GM23338 (cell line): ENCODE measurements around the gene DAGLA. TPM values are rescaled to one million over a fixed set of nuclear protein-coding genes. Genes with fewer than 3 reads are reported as not detected.

Experiments
- ATAC-seq: fragments of 200-7000 bp; cut with Tn5 transposase; 3 replicates; pipeline ENCODE4 v1.9.1; 2020
- DNase-seq: peaks from one replicate; pipeline ENCODE4 v3.0.0-alpha.2; 2015; ENCODE audit warnings: low spot score
- H2AFZ ChIP-seq: fragments of 200-600 bp; sonication (generic); 2 replicates; pipeline ENCODE4 v1.8.0; 2016; ENCODE audit warnings: antibody characterized with exemption, mild to moderate bottlenecking, moderate library complexity
- H3F3A ChIP-seq: fragments of 200-600 bp; sonication (generic); replicated peaks from 2 replicates; pipeline ENCODE4 v1.8.0; 2017; ENCODE audit warnings: antibody characterized with exemption, mixed run types, low read depth
- H3K27ac ChIP-seq: fragments of 200-600 bp; sonication (generic); 2 replicates; pipeline ENCODE4 v1.6.1; 2016; ENCODE audit warnings: low read depth
- H3K27me3 ChIP-seq: fragments of 200-600 bp; sonication (generic); 2 replicates; pipeline ENCODE4 v1.8.0; 2016; ENCODE audit warnings: mild to moderate bottlenecking, mixed run types, moderate library complexity; ENCODE audit not compliant: insufficient read depth
- H3K36me3 ChIP-seq: fragments of 200-600 bp; sonication (generic); 2 replicates; pipeline ENCODE4 v1.8.0; 2016; ENCODE audit warnings: mild to moderate bottlenecking; ENCODE audit not compliant: insufficient read depth
- H3K4me1 ChIP-seq: fragments of 200-600 bp; sonication (generic); 2 replicates; pipeline ENCODE4 v1.8.0; 2016; ENCODE audit warnings: mild to moderate bottlenecking, moderate library complexity; ENCODE audit not compliant: insufficient read depth
- H3K4me2 ChIP-seq: fragments of 200-600 bp; sonication (generic); 2 replicates; pipeline ENCODE4 v1.7.1; 2017; ENCODE audit warnings: mixed run types
- H3K4me3 ChIP-seq: fragments of 200-600 bp; sonication (generic); 2 replicates; pipeline ENCODE4 v1.6.1; 2016; ENCODE audit warnings: mixed run types
- H3K79me2 ChIP-seq: fragments of 200-600 bp; sonication (generic); replicated peaks from 2 replicates; pipeline ENCODE4 v1.8.0; 2017; ENCODE audit warnings: mild to moderate bottlenecking; ENCODE audit not compliant: insufficient read depth
- H3K9me2 ChIP-seq: fragments of 200-600 bp; sonication (generic); 2 replicates; pipeline ENCODE4 v1.8.0; 2017; ENCODE audit not compliant: insufficient read depth
- H4K20me1 ChIP-seq: fragments of 200-600 bp; sonication (generic); replicated peaks from 2 replicates; pipeline ENCODE4 v1.8.0; 2017; ENCODE audit warnings: mild to moderate bottlenecking; ENCODE audit not compliant: insufficient read depth
- H3K27ac Mint-ChIP-seq: 2 replicates; pipeline ENCODE4 v1.8.0; 2020; ENCODE audit warnings: inconsistent platforms, mild to moderate bottlenecking, moderate library complexity, mixed read lengths
- H3K27me3 Mint-ChIP-seq: 3 replicates; pipeline ENCODE4 v1.8.0; 2022; ENCODE audit warnings: low read depth, mild to moderate bottlenecking, moderate library complexity, mixed read lengths, inconsistent platforms; ENCODE audit not compliant: insufficient read depth, poor library complexity
- H3K36me3 Mint-ChIP-seq: 3 replicates; pipeline ENCODE4 v1.8.0; 2021; ENCODE audit warnings: low read depth, mild to moderate bottlenecking, inconsistent platforms, moderate library complexity, mixed read lengths
- H3K4me1 Mint-ChIP-seq: 3 replicates; pipeline ENCODE4 v1.8.0; 2020; ENCODE audit warnings: mild to moderate bottlenecking, inconsistent platforms, mixed read lengths
- H3K4me3 Mint-ChIP-seq: 3 replicates; pipeline ENCODE4 v1.8.0; 2021; ENCODE audit warnings: moderate library complexity, mild to moderate bottlenecking, inconsistent platforms, mixed read lengths
- H3K9me3 Mint-ChIP-seq: 3 replicates; pipeline ENCODE4 v1.8.0; 2020; ENCODE audit warnings: moderate library complexity, mild to moderate bottlenecking, inconsistent platforms, mixed read lengths
- CREB1 ChIP-seq: fragments of 250-450 bp; sonication (Bioruptor Pico); IDR thresholded peaks from 2 replicates; pipeline ENCODE4 v1.5.0; 2020; ENCODE audit warnings: low read depth, mild to moderate bottlenecking, moderate library complexity
- JUNB ChIP-seq: IDR thresholded peaks from one replicate; pipeline ENCODE4 v1.6.1; 2016; ENCODE audit warnings: antibody characterized with exemption; ENCODE audit not compliant: unreplicated experiment
- NANOG ChIP-seq: IDR thresholded peaks from 2 replicates; pipeline ENCODE4 v1.6.1; 2016; ENCODE audit warnings: antibody characterized with exemption, borderline replicate concordance
- POLR2AphosphoS5 ChIP-seq: IDR thresholded peaks from 2 replicates; pipeline ENCODE4 v1.6.1; 2016; ENCODE audit warnings: antibody characterized with exemption, low read depth
- REST ChIP-seq: IDR thresholded peaks from one replicate; pipeline ENCODE4 v1.6.1; 2018; ENCODE audit warnings: antibody characterized with exemption; ENCODE audit not compliant: unreplicated experiment
- ZNF331 ChIP-seq: fragments of 250-450 bp; sonication (Bioruptor Pico); IDR thresholded peaks from 2 replicates; pipeline ENCODE4 v1.5.0; 2020; ENCODE audit warnings: low read depth, mild to moderate bottlenecking, moderate library complexity
- ZNF462 ChIP-seq: fragments of 250-450 bp; sonication (Bioruptor Pico); IDR thresholded peaks from 2 replicates; pipeline ENCODE4 v1.5.0; 2020; ENCODE audit warnings: mild to moderate bottlenecking, moderate library complexity
- polyA plus RNA-seq: library from polyadenylated mRNA; unstranded; fragments of >200 nt; fragmentation: Nextera tagmentation; extraction: Ambion mirVana; gene quantifications from 2 replicates; pipeline ENCODE4 v1.2.1, GENCODE V29; 2016
- total RNA-seq: library from RNA; depleted of rRNA; stranded (reverse); fragments of >200 nt; shearing (Covaris generic); gene quantifications from 2 replicates; pipeline ENCODE4 v1.2.3, GENCODE V29; 2014

Gene DAGLA
- total and polyA plus RNA-seq, 2 experiments from 2014 or later: 0.55 to 2.5 TPM

DNA sequence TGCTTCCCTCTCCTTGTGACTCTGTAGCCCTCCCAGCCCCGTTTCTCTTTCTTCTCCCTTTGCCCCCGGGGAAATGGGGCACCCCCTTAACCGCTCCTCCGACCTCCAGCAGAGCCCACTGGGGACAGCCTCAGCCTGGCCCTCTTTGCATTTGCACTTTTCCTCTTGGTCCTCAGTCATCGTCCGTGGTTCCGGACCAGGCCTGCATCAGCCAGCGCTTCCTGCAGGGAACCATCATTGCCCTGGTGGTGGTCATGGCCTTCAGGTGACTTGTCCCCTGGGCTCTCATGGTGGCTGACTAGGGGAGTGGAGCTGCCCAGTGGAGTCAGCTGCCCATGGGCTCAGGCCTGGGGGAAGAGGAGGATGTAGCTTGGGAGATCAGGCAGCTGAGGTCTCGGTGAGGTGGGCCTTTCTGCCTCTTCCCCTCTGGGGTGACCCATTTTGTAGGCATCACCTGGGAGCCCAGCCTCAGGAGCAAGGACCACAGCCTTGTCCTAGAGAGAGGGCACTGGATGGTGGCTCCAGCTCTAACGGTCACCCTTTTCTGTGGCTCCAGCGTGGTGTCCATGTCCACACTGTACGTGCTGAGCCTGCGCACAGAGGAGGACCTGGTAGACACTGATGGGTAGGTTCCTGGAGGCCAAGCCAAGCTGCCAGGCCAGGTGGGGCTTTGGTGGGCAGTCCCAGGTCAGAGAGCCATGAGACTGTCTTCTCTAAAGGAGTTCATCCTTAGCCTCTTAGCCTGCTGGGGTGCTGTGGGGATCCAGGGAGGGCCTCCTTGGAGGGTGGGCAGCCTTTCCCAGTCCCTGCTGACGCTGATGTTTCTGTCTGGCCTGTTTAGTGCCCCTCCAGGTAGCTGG lies 99.7 kb downstream of the DAGLA start (continued):
- TF ChIP-seq ZNF462 (CRISPR knock-in tag): no peak
- no peak for TF ChIP-seq POLR2AphosphoS5

DNA sequence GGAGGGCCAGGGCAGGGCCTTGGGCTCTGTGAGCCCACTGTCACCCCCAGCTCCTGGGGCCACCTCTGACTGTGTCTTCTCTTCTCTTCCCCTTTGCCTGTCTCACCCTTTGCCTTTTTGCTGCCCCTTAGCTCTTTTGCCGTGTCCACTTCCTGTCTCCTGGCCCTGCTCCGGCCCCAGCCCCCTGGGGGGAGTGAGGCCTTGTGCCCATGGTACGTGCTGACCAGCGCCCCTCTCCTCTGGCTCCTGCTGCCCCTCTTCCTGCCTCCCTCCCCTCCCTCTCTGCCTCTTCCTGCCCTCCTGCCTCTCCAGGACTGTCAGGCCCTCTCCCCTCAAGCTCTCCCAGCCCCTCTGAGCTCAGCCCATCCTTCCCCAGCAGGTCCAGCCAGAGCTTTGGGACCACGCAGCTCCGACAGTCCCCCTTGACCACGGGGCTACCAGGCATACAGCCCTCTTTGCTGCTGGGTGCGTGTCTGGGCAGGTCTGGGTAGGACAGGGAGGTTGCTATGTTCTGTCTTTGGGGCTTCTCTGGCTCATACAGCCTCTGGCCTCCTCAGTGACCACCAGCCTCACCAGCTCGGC lies 100.5 kb downstream of the DAGLA start:
- H2AFZ ChIP-seq: no peak overlapping the region
- no peak for TF ChIP-seq NANOG
- TF ChIP-seq CREB1: no peak
- TF ChIP-seq ZNF331 (CRISPR knock-in tag): no peak
- TF ChIP-seq REST: no peak
- TF ChIP-seq JUNB: no peak

More for the DNA sequence above, 100.5 kb downstream of the DAGLA start:
- H3K4me1 ChIP-seq: no peaks in the 10 kb centered on the region; the same call in 1 of the 2 replicates
- ATAC-seq (no peak), DNase-seq (no peak)
- H3K4me2 ChIP-seq: no peak overlapping the region
- Mint-ChIP-seq H3K27me3 (peaks cover 20% of the 10 kb centered on the region), H3K9me3 (0 out of 3 replicates have a peak, but pooled peaks cover 3% of the 10 kb centered on the region), H3K4me3 (no peak overlapping the region), H3K4me1 (peaks cover 17% of the 10 kb centered on the region), H3K27ac (no peak overlapping the region), H3K36me3 (peaks cover 13% of the 10 kb centered on the region)
- no peak overlapping the region for H3K4me3 ChIP-seq
- no peaks in the 10 kb centered on the region for H3K79me2 ChIP-seq
- no peak overlapping the region for H3K27ac ChIP-seq
- 0 out of 2 replicates have a peak, but pooled peaks cover 2% of the 10 kb centered on the region for H3F3A ChIP-seq
- no peaks in the 10 kb centered on the region; the same call in 1 of the 2 replicates for H4K20me1 ChIP-seq
- no peaks in the 10 kb centered on the region for H3K27me3 ChIP-seq
- no peaks in the 10 kb centered on the region for H3K36me3 ChIP-seq
- H3K9me2 ChIP-seq: no peaks in the 10 kb centered on the region
